Stimulated activated naive CD4-positive, alpha-beta T cell treated with Interleukin-2 at 50 U/mL for 16 hours (primary cell): Measurements from ENCODE around the gene TBC1D22A.

Experiments
- DNase-seq: peaks from one replicate; lab custom pipeline; 2025; lab: John Stamatoyannopoulos, UW

Gene TBC1D22A

GRCh38 chr22:46995501-46996360 is 233.3 kb downstream of the TBC1D22A start:
- DNase-seq = no peak

GRCh38 chr22:46996595-46997310 is 234.3 kb downstream of the TBC1D22A start:
- DNase-seq = no peak

- no peak for DNase-seq
Measured at GRCh38 chr22:46997311-46997970, 235.0 kb downstream of the TBC1D22A start.

GRCh38 chr22:46998331-46998730 is 235.9 kb downstream of the TBC1D22A start:
- no peak for DNase-seq

- no peak for DNase-seq
Measured at GRCh38 chr22:47000256-47000655, 237.8 kb downstream of the TBC1D22A start.

GRCh38 chr22:47000888-47001287 is 238.4 kb downstream of the TBC1D22A start:
- DNase-seq = no peak

GRCh38 chr22:47001288-47001687 is 238.8 kb downstream of the TBC1D22A start:
- no peak for DNase-seq

- DNase-seq = no peak
Measured at GRCh38 chr22:47002692-47003091, 240.2 kb downstream of the TBC1D22A start.

GRCh38 chr22:47005506-47006408 is 243.3 kb downstream of the TBC1D22A start:
- DNase-seq = no peak

- DNase-seq = no peak
Measured at GRCh38 chr22:47006433-47006832, 244.0 kb downstream of the TBC1D22A start.

- DNase-seq = no peak
Measured at GRCh38 chr22:47006869-47007268, 244.4 kb downstream of the TBC1D22A start.

GRCh38 chr22:47007496-47007895 is 245.0 kb downstream of the TBC1D22A start:
- DNase-seq = no peak

GRCh38 chr22:47008208-47008885 is 245.9 kb downstream of the TBC1D22A start:
- DNase-seq = no peak

GRCh38 chr22:47009304-47010101 is 247.1 kb downstream of the TBC1D22A start:
- DNase-seq = no peak

GRCh38 chr22:47010211-47010610 is 247.8 kb downstream of the TBC1D22A start:
- DNase-seq = no peak

GRCh38 chr22:47011131-47011858 is 248.8 kb downstream of the TBC1D22A start:
- DNase-seq = no peak

GRCh38 chr22:47011859-47012258 is 249.4 kb downstream of the TBC1D22A start:
- no peak for DNase-seq

- DNase-seq = no peak
Measured at GRCh38 chr22:47012589-47013370, 250.3 kb downstream of the TBC1D22A start.
